ENCODE results near the gene SLC28A1.

DNA sequence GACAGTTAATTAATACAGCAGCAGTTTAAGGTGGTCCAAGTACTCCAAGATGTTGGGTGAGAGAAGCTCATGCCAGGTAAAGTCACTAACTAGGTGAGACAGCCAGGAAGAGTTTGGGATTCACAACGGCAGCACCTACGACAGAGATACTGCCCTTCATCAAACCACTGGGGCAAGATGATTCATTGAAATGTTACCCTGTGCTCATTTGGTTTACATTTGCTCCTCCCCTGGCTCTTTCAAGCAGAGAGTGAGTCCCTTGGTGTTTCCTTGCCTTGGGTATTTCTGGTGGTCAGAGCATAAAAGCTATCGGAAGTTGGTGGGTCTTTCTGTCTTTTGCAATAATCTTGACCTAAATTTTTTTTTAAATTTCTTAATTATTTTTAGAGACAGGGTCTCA, 77.2 kb downstream of the SLC28A1 start:
- no peak for TF ChIP-seq EZH2 (IDR thresholded peaks at IDR 0.05)
- TF ChIP-seq POLR2AphosphoS5 (IDR thresholded peaks at IDR 0.05; ENCODE audit: borderline replicate concordance, low read depth, low read length): no peak
- TF ChIP-seq FOXP2 (optimal IDR thresholded peaks at IDR 0.05; ENCODE audit: control extremely low read depth, extremely low read length, insufficient read depth): no peak

Data from SK-N-MC (cell line).